ENCODE measurements around the gene CYP4F3.

Gene CYP4F3

DNA sequence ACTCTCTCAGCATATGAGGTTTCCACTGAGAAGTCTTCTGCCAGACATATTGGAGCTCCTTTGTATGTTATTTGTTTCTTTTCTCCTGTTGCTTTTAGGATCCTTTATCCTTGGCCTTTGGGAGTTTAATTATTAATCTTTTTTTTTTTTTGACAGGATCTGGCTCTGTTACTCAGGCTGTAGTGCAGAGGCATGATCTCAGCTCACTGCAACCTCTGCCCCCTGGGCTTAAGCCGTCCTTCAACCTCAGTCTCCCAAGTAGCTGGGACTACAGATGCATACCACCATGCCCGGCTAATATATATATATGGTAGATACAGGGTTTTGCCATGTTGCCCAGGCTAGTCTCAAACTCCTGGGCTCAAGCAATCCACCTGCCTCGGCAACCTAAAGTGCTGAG lies 6.6 kb upstream of the CYP4F3 start:
- no peaks in the 10 kb centered on the region for H3K9me3 ChIP-seq (replicated peaks; ENCODE audit: low read length)
- H3K36me3 ChIP-seq (ENCODE audit: insufficient read depth, low read length): no peaks in the 10 kb centered on the region
- no peak overlapping the region for H3K4me2 ChIP-seq (ENCODE audit: low read length)
- no peaks in the 10 kb centered on the region for H3K27me3 ChIP-seq (ENCODE audit: control insufficient read depth, insufficient read depth, low read length)
- no peak overlapping the region for H3K9ac ChIP-seq (ENCODE audit: low read depth, low read length)
- no peaks in the 10 kb centered on the region for H3K4me1 ChIP-seq (ENCODE audit: control insufficient read depth, insufficient read depth, low read length)
- no peak overlapping the region for H3K4me3 ChIP-seq (ENCODE audit: low read length)

DNA sequence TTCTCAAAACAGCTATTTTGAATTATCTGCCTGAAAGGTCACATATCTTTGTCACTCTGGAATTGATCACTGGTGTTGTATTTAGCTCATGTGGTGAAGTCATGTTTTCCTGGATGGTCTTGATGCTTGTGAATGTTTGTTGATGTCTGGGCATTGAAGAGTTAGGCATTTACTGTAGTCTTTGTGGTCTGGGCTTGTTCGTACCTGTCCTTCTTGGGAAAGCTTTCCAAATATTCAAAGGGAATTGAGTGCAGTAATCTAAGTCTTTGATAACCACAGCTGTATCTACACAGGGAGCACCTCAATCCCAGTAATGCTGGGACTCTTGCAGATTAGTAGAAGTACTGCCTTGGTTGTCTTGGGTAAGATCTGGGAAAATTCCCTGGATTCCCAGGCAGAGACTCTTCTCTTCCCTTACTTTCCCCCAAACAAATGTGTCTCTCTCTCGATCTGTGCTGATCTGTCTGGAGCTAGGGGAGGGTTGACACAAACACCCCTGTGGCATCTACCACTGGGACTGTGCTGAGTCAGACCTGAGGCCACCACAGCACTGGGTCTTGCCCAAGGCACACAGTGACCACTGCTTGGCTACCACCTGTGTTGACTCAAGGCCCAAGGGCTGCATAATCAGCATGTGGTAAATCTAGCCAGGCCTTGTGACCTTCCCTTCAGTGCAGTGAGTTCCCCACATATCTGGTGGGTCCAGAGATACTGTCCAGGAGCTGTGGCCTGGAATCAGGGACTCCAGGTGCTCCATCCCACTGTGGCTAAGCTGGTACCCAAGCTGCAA lies 5.5 kb upstream of the CYP4F3 start:
- no peak overlapping the region for H3K4me3 ChIP-seq (ENCODE audit: low read length)
- H3K9me3 ChIP-seq (replicated peaks; ENCODE audit: low read length): no peaks in the 10 kb centered on the region
- H3K36me3 ChIP-seq (ENCODE audit: insufficient read depth, low read length): no peaks in the 10 kb centered on the region
- H3K4me2 ChIP-seq (ENCODE audit: low read length): no peak overlapping the region
- H3K9ac ChIP-seq (ENCODE audit: low read depth, low read length): no peak overlapping the region
- no peaks in the 10 kb centered on the region for H3K4me1 ChIP-seq (ENCODE audit: control insufficient read depth, insufficient read depth, low read length)
- H3K27me3 ChIP-seq (ENCODE audit: control insufficient read depth, insufficient read depth, low read length): no peaks in the 10 kb centered on the region

DNA sequence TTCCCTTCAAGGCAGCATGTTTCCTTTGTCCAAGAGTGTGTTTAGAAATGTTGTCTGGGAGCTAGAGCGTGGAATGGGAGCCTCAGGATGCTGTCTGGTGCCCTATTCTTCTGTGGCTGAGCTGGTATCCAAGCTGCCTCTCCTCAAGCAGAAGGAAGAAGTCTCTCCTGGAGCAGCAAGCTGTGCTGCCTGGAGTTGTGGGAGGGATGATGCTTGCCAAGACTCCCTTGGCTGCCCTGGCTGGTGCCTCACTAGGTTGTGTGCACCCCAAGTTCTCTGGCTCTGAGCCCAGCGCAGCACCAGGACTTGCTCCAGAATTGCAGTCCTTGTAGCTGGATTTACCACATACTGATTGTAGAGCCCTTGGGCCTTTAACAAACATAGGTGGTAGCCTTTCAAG lies 4.7 kb upstream of the CYP4F3 start:
- no peaks in the 10 kb centered on the region for H3K27me3 ChIP-seq (ENCODE audit: control insufficient read depth, insufficient read depth, low read length)
- no peaks in the 10 kb centered on the region for H3K9me3 ChIP-seq (replicated peaks; ENCODE audit: low read length)
- H3K4me3 ChIP-seq (ENCODE audit: low read length): no peak overlapping the region
- H3K9ac ChIP-seq (ENCODE audit: low read depth, low read length): no peak overlapping the region
- H3K4me1 ChIP-seq (ENCODE audit: control insufficient read depth, insufficient read depth, low read length): no peaks in the 10 kb centered on the region
- no peaks in the 10 kb centered on the region for H3K36me3 ChIP-seq (ENCODE audit: insufficient read depth, low read length)
- H3K4me2 ChIP-seq (ENCODE audit: low read length): no peak overlapping the region

- no peaks in the 10 kb centered on the region for H3K27me3 ChIP-seq (ENCODE audit: control insufficient read depth, insufficient read depth, low read length)
These were observed 1.1 kb upstream of the CYP4F3 start for GRCh38 chr19:15639596-15639995.

GRCh38 chr19:15640904-15641597 lies 354 bp downstream of the CYP4F3 start:
- no peaks in the 10 kb centered on the region for H3K4me1 ChIP-seq (ENCODE audit: control insufficient read depth, insufficient read depth, low read length)
- H3K36me3 ChIP-seq (ENCODE audit: insufficient read depth, low read length): no peaks in the 10 kb centered on the region
- H3K9ac ChIP-seq (ENCODE audit: low read depth, low read length): no peak overlapping the region
- H3K27me3 ChIP-seq (ENCODE audit: control insufficient read depth, insufficient read depth, low read length): no peaks in the 10 kb centered on the region
- H3K4me3 ChIP-seq (ENCODE audit: low read length): no peak overlapping the region
- H3K9me3 ChIP-seq (replicated peaks; ENCODE audit: low read length): no peaks in the 10 kb centered on the region
- H3K4me2 ChIP-seq (ENCODE audit: low read length): no peak overlapping the region

More at GRCh38 chr19:15639596-15639995, 1.1 kb upstream of the CYP4F3 start:
- Histone ChIP-seq H3K4me3 (ENCODE audit: low read length) (no peak overlapping the region), H3K9me3 (replicated peaks; ENCODE audit: low read length) (no peaks in the 10 kb centered on the region), H3K9ac (ENCODE audit: low read depth, low read length) (no peak overlapping the region), H3K36me3 (ENCODE audit: insufficient read depth, low read length) (no peaks in the 10 kb centered on the region), H3K4me1 (ENCODE audit: control insufficient read depth, insufficient read depth, low read length) (no peaks in the 10 kb centered on the region), H3K4me2 (ENCODE audit: low read length) (no peak overlapping the region)

GRCh38 chr19:15641901-15642491 lies 1.3 kb downstream of the CYP4F3 start:
- Histone ChIP-seq H3K27me3 (ENCODE audit: control insufficient read depth, insufficient read depth, low read length) (no peaks in the 10 kb centered on the region), H3K4me3 (ENCODE audit: low read length) (no peak overlapping the region), H3K4me2 (ENCODE audit: low read length) (no peak overlapping the region), H3K9ac (ENCODE audit: low read depth, low read length) (no peak overlapping the region), H3K9me3 (replicated peaks; ENCODE audit: low read length) (no peaks in the 10 kb centered on the region), H3K4me1 (ENCODE audit: control insufficient read depth, insufficient read depth, low read length) (no peaks in the 10 kb centered on the region), H3K36me3 (ENCODE audit: insufficient read depth, low read length) (no peaks in the 10 kb centered on the region)

- Histone ChIP-seq H3K4me1 (ENCODE audit: control insufficient read depth, insufficient read depth, low read length) (no peaks in the 10 kb centered on the region), H3K36me3 (ENCODE audit: insufficient read depth, low read length) (no peaks in the 10 kb centered on the region), H3K4me3 (ENCODE audit: low read length) (no peak overlapping the region), H3K4me2 (ENCODE audit: low read length) (no peak overlapping the region), H3K27me3 (ENCODE audit: control insufficient read depth, insufficient read depth, low read length) (no peaks in the 10 kb centered on the region), H3K9ac (ENCODE audit: low read depth, low read length) (no peak overlapping the region), H3K9me3 (replicated peaks; ENCODE audit: low read length) (no peaks in the 10 kb centered on the region)
These were observed 2.1 kb downstream of the CYP4F3 start for GRCh38 chr19:15642807-15643206.

- Histone ChIP-seq H3K9me3 (replicated peaks; ENCODE audit: low read length) (no peaks in the 10 kb centered on the region), H3K4me3 (ENCODE audit: low read length) (no peak overlapping the region), H3K4me1 (ENCODE audit: control insufficient read depth, insufficient read depth, low read length) (no peaks in the 10 kb centered on the region), H3K36me3 (ENCODE audit: insufficient read depth, low read length) (no peaks in the 10 kb centered on the region), H3K4me2 (ENCODE audit: low read length) (no peak overlapping the region), H3K9ac (ENCODE audit: low read depth, low read length) (no peak overlapping the region), H3K27me3 (ENCODE audit: control insufficient read depth, insufficient read depth, low read length) (no peaks in the 10 kb centered on the region)
These were observed 2.7 kb downstream of the CYP4F3 start for GRCh38 chr19:15643387-15643786.

DNA sequence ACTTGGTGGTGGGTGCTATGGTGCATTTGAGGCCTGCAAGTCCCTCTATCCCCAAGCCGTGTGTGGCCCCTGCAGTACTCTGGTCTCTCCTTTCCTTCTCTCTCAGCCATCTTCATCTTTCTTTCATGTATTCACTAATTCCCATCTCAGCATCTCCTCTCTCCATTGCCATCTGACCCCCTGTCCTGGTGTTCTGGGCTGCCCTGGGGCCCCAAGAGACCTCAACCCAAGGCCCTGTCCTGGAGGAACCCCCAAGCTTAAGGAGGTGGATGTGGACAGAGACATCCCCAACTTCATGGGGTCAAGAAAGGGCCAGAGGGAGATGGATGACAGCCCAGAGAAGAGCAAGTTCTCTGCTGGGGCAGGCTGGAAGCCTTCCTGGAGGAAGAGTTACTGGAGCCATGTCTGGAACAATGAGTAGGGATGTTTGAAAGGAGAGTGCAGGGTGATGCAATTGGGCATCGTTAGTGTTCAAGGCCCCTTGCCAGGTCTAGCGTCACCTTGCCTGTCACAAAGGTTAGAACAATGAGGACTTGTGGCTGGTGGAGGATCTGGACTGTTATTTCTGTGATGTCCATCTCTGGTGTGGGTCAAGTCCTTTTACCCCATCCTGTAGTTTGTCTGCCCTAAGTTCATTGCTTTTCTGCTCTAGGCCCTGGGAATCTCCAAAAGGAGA lies 3.5 kb downstream of the CYP4F3 start:
- H3K4me1 ChIP-seq (ENCODE audit: control insufficient read depth, insufficient read depth, low read length): no peaks in the 10 kb centered on the region
- H3K9me3 ChIP-seq (replicated peaks; ENCODE audit: low read length): no peaks in the 10 kb centered on the region
- H3K27me3 ChIP-seq (ENCODE audit: control insufficient read depth, insufficient read depth, low read length): no peaks in the 10 kb centered on the region
- no peaks in the 10 kb centered on the region for H3K36me3 ChIP-seq (ENCODE audit: insufficient read depth, low read length)
- H3K4me3 ChIP-seq (ENCODE audit: low read length): no peak overlapping the region
- H3K4me2 ChIP-seq (ENCODE audit: low read length): no peak overlapping the region
- H3K9ac ChIP-seq (ENCODE audit: low read depth, low read length): no peak overlapping the region

- H3K36me3 ChIP-seq (ENCODE audit: insufficient read depth, low read length): no peaks in the 10 kb centered on the region
- H3K4me3 ChIP-seq (ENCODE audit: low read length): no peak overlapping the region
- no peaks in the 10 kb centered on the region for H3K4me1 ChIP-seq (ENCODE audit: control insufficient read depth, insufficient read depth, low read length)
- no peak overlapping the region for H3K9ac ChIP-seq (ENCODE audit: low read depth, low read length)
- no peaks in the 10 kb centered on the region for H3K27me3 ChIP-seq (ENCODE audit: control insufficient read depth, insufficient read depth, low read length)
- H3K4me2 ChIP-seq (ENCODE audit: low read length): no peak overlapping the region
- no peaks in the 10 kb centered on the region for H3K9me3 ChIP-seq (replicated peaks; ENCODE audit: low read length)
These were observed 4.1 kb downstream of the CYP4F3 start for GRCh38 chr19:15644816-15645215.

GRCh38 chr19:15649526-15649925 lies 8.8 kb downstream of the CYP4F3 start:
- no peak overlapping the region for H3K4me2 ChIP-seq (ENCODE audit: low read length)
- H3K27me3 ChIP-seq (ENCODE audit: control insufficient read depth, insufficient read depth, low read length): no peaks in the 10 kb centered on the region
- H3K4me1 ChIP-seq (ENCODE audit: control insufficient read depth, insufficient read depth, low read length): no peaks in the 10 kb centered on the region
- H3K4me3 ChIP-seq (ENCODE audit: low read length): no peak overlapping the region
- H3K9ac ChIP-seq (ENCODE audit: low read depth, low read length): no peak overlapping the region
- H3K9me3 ChIP-seq (replicated peaks; ENCODE audit: low read length): peaks cover 2% of the 10 kb centered on the region
- no peaks in the 10 kb centered on the region for H3K36me3 ChIP-seq (ENCODE audit: insufficient read depth, low read length)

Measured in skeletal muscle satellite cell (primary cell).